GM18867 (cell line): ENCODE data around the gene LRRC8E.
"Not testable (repeated sequence)": the region's sequence is repeated elsewhere in the genome, so short reads cannot be mapped to it uniquely, and the experiment has no call there.

Experiments used
- ATAC-seq: cut with Tn5 transposase; IDR thresholded peaks from one replicate; pipeline ENCODE4 v1.9.1; 2021; ENCODE audit warnings: mild to moderate bottlenecking, moderate library complexity; ENCODE audit not compliant: unreplicated experiment

LRRC8E gene

DNA sequence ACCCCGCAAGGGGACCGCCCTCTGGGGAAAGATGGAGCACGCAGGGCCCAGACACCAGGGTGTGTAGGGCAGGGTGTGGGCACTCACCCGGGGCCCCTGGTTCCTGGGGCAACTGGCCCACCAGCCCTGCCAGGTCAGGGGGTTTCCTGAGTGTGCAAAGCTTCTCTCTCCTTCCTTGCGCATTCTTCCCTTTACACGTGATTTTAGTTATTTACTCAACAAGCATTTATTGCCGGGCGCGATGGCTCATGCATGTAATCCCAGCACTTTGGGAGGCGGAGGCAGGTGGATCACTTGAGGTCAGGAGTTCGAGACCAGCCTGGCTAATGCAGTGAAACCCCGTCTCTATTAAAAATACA lies 34.6 kb upstream of the LRRC8E start:
- no peak for ATAC-seq

DNA sequence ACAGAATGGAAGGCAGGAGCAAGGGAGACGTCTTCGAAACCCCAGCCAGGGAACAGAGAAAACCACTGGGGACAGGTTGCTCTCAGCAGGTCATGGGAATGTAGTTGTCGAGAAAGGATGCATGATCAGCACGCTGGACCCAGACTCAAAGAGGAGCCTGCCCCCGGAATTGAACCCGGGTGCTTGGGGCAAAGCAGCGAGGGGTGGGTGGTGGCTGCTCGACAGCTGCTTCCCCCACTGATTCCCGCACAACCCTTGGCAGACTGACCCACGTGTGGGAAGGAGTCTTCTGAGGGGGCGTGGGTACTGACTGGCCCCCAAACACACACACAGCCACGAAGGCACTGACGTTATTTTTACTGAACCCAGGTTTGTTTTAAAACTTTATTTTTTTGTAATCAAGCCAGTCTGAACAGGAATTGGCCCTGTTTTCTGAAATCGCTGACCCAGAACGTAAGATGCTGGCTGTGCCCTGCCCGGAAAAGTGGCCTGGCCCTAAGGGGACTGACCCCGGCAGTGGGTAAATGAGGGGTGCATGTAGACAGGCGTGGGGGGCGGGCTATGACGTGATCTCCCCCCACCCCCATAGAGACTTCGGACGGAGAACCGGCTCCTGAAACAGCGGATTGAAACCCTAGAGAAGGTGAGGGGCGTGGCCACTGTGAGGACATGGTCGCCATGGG lies 32.7 kb upstream of the LRRC8E start:
- ATAC-seq, result no peak

DNA sequence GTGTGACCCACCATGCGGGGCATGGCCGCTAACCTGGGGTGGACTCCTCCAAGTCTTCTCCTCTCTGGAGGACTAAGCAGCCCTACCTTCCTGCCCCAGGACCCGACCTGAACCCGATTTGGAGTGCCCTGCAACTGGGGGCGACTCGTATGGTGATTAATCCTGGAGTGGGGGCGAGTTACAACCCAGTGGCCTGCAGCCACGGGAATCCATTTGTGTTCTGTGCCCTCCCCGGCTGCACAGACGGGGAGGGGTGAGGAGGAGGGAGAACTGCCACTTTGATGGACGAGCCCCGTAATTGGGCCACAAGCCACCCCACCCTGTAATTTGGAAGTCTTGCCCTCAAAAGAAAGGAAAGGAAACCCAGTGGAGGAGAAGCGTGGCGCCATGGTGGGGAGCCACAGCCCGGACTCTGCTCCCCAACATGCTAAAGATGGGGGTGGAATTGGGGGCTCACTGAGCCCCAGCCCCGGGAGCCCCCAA lies 32.2 kb upstream of the LRRC8E start:
- no peak for ATAC-seq

DNA sequence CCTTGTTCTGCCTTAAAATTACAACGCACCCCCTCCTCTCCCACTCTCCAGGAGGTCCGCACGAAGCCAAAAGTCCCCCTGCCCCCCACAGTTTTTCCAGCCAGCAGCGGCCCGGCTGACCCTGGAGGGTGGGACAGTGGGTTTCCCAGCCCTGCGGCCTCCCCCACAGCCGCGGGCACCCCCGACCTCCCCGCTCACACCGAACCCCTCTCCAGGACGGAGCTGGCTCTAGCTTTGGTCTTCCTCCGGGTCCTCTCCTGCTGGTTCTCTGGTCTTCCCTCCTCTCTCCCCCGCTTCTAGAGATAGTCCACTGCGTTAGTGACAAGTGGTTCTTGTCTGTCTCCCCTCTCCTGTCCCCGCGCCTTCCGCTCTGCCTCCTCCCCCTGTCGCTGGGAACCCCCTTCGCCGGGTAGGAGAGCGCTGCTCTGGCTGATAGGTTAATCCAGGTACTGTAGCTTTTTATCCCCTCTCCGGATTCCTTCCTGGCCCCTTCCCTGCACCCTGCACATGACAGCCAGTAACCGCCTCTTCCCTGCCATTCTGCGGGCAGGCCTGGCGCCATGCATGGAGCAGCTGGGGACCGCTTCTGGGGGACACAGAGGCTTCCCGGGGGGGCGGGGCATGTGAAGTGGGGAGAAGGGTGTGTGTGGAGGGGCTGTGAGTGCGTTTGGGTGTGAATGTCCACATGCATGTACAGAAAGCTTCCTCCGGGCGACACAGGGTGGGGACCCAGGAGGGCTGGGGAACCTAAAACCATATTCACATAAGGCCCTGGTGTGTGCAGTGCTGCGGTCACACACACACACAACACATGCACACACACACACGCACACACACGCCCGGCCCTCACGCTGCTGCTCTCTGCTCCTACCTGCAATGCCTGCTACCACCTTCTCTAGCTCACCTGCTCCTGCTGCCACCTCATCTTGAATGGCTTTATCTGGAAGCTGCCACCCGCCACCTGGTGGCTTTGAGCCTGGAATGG lies 31.3 kb upstream of the LRRC8E start:
- ATAC-seq, result no peak

DNA sequence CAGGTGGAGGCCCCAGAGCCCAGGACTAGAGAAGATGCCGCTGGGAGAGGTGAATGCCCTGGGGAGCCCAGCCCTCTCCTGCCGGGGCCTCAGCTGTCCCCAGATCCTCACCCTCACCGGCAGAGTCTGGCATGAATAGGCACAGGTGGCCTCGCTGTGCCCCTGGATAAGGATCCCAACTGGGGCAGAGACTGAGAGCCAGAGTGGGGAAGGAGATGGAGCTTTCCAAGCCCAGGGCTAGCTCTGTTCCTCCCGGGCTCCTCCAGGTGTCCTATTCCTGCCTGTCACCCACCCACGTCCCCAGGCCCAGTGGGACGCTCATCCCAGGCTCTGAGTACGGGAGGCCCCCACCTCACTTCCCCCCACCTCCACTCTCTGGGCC lies 30.6 kb upstream of the LRRC8E start:
- no peak for ATAC-seq

DNA sequence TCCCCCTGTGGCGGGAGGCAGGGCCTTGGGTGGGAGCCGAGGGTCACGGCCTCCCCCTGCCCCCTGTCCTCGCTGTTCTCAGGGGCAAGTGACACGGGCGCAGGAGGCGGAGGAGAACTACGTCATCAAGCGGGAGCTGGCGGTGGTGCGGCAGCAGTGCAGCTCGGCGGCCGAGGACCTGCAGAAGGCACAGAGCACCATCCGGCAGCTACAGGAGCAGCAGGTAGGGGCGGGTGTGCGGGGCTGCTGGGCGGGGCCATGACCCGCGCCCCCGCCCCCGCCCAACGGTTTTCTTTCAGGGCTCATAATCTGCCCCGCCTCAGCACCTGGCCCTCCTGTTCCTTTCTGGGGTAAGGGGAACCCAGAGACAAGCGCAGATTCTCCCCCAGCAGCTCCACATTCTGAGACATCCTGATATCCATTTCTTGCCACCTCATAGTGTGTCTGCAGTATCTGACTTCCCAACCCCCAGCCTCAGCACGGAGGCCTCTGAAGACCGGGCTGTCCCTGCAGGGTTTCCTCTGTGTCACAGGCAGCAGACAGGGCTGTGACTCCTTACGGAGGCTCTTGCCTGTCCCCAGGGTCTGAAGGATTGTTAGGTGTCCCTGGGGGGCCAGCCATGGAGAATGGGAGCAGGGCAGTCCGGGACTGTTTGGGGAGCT lies 30.1 kb upstream of the LRRC8E start:
- no peak for ATAC-seq

DNA sequence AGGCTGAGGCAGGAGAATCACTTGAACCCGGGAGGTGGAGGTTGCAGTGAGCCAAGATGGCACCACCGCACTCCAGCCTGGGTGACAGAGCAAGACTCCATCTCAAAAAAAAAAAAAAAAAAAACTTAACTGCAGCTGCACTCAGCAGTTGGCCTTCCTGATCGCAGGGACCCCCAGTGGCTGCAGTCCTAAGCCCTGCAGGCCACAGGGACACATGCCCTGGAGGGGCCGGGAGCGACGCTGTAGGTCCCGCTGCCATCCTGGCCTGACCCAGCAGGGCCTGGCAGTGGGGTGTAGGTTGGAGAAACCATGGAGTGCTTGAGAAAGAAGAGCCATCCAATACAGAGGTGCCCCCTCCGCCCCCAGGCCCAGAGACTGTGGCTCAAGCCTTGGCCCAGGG lies 29.2 kb upstream of the LRRC8E start:
- not testable (repeated sequence) for ATAC-seq

DNA sequence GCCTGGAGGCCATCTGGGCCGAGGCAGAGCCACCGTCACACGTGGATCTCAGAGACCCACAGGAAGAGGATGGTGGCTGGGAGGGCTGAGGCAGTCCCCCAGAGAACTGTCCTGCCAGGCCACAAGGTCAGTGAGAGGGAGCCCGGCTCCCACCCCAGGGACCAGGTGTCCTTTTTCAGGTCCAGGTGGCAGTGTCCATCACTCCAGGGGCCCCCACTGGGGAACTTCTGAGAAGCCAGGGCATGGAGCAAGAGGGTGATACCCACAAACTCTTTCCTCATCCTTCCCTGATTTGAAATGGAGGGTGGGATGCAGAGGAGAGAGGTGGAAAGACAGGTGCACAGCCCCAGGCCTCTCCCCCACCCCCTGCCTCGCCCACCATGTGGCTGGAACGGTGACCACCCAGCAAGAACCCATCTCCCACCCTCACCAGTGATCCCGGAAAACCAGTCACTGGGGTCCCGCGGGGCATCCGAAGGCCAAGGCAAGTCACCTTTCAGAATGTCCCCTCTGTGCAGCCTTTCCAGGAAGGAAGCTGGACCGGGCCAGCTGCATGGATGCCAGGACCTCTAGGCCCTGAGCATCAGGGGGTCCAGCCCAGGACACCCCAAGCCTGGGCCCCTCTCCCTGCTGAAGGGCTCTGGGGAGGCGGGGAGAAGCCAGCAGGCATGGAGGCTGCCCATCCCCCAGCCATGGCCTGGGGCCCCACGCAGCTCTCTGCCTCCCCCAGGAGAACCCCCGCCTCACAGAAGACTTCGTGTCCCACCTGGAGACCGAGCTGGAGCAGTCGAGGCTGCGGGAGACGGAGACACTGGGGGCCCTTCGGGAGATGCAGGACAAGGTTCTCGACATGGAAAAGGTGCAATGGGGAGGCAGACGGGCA lies 28.2 kb upstream of the LRRC8E start:
- no peak for ATAC-seq

DNA sequence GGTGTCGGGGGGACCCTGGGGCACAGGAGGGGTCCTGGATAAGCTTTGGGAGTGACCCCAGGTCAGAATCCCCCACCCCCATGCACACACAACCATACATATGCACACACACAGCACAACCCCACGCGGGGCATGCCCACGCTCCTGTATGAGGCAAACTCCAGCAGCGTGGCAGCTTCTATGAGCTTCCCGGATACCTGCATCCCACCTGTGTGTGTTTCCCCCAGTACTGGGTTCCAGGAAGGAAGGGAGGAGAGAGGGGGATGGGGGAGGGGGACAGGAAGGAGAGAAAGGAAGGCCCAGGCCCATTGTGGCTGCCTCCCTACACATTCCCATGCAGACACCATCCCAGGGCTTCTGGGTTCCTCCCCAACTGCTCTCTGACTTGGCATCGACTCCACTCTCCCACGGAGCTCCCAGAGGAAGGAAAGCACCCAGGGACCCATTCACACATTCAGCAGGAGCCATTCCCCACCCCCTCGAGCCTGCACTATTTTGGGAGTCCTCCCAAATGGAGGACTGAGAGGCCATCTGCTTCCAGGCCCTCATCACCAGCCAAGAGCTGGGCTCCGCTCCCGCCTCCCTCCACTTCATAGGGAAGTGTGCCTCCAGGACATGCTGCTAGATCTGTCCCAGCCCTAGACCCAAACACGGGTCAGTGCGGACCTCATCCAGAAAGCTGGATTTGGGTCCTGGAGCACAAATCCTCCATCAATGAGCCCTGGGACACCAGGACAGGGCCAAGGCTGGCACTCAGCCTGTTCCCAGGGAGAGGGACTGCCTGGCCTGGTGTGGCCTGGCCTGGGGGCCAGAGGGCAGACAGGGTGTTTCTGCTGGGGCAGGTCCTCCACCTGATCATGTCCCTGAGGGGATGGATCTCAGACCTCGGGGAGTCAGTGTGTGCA lies 27.3 kb upstream of the LRRC8E start:
- no peak for ATAC-seq

DNA sequence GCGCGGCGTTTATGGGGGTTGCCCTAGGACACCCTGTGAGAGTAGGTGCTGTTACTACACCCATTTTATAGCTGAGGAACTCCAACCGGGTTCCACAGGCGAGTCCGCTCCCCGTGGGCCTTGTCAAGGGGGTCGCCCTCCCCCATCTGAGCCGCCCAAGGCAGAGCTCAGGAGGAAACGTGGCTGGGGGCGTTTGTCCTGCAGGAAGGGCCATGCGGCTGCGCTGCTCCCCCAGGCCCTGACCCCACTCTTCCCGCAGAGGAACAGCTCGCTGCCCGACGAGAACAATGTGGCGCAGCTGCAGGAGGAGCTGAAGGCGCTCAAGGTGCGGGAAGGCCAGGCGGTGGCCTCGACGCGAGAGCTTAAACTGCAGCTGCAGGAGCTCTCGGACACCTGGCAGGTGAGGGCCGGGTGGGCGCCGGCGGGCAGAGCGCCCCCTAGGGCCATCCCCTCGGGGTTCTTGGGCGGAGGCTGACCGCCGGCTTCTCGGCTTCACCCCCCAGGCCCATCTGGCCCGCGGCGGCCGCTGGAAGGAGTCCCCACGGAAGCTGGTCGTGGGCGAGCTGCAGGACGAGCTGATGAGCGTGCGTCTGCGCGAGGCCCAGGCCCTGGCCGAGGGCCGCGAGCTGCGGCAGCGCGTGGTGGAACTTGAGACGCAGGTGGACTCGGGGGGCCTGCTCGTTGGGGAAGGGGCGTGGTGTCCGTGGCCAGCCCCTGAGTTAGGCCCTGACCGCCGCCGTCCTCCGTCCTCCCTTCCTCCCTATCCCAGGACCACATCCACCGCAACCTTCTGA lies 26.5 kb upstream of the LRRC8E start:
- ATAC-seq, result no peak

DNA sequence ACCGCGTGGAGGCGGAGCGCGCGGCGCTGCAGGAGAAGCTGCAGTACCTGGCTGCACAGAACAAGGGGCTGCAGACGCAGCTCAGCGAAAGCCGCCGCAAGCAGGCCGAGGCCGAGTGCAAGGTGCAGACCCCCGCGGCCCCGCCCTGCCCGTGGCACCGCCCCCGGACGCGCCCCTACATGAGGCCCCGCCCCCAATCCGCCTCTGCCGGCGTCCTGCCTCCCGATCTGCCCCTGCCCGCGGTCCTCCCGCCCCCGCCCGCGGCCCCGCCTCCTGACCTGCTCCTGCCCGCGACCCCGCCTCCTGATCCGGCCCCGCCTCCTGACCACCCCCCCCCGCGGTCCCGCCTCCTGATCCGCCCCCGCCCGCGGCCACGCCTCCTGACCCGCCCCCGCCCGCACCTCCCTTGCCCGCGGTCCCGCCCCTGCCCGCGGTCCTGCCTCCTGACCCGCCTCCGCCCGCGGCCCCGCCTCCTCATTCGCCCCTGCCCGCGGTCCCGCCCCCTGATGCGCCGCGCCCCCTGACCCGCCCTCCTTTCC lies 25.8 kb upstream of the LRRC8E start:
- no peak for ATAC-seq

DNA sequence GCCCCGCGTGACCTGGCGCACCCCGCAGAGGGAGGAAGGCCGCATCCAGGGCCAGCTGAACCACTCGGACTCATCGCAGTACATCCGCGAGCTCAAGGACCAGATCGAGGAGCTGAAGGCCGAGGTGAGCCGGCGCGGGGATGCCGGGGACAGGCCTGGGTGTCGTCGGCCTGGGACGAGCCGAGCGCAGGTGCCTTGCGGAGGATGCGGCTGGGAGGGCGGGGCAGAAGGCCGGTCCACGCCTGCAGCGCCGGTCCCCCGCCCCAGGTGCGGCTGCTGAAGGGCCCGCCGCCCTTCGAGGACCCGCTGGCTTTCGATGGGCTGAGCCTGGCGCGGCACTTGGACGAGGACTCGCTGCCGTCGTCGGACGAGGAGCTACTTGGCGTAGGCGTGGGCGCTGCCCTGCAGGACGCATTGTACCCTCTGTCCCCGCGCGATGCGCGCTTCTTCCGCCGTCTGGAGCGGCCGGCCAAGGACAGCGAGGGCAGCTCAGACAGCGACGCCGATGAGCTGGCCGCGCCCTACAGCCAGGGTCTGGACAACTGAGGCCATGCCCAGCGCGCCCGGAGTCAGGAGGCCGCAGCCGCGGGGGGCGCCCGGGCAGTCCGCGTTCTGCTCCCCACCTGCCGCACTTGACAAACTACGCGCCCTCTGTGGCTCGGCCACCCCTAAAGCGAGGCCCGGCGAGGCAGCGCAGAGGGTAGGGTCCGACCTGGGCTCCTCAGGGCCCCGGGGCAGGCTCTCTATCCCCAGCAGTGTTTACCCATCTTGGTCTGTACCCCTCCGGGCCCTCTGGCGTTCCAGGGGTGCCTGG lies 24.9 kb upstream of the LRRC8E start:
- no peak for ATAC-seq

DNA sequence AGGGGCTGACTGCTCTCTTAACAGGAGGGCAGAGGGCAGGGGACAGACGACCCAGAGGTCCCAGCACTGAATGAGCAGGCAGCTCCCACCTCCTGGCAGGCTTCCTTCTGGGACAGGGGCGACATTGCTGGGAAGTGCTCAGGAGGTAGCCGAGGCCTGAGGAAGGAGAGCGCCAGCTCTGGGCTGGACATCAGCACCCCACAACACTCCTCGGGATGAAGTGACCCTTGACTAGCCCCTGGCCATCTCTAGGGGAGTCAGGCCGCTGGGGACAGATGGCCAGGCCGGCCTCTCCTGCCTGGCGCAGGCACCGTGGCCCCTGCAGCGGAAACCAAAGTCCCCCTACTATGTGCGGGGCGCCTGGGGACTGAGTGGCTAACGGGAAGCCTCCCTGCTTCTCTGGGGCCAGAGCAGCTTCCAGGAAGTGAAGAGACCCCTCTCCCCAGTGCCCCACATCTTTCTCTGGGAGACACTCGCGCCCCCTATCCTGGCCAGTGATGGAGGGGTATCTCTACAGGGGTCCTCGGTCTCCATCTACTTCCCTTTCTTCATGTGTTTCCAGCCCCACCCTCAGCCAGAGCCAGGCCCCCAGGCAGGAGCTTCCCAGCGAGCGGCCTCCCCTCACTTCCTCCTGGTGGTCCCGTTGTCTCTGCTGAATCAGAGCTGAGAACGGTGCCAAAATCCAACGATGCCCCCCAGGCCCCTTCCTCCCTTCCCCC lies 24.2 kb upstream of the LRRC8E start:
- ATAC-seq, result no peak

DNA sequence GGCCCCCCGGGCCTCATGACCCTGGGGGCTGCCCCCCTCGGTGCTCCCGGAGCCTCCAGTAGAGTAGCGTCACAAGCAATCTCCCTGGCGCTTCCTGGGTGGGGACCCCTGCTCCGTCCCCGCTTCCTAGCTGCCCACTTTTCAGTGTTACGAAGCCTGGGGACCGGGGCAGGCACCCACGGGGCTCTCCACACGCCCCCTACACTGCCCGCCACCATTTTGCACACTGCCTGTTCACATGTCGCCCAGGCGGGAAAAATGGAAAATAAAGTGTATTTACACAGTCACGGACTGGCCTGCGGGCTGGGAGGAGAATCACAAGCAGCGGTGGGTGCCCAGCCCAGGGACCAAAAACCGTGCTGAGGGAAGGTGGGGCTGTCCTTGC lies 23.6 kb upstream of the LRRC8E start:
- no peak for ATAC-seq

DNA sequence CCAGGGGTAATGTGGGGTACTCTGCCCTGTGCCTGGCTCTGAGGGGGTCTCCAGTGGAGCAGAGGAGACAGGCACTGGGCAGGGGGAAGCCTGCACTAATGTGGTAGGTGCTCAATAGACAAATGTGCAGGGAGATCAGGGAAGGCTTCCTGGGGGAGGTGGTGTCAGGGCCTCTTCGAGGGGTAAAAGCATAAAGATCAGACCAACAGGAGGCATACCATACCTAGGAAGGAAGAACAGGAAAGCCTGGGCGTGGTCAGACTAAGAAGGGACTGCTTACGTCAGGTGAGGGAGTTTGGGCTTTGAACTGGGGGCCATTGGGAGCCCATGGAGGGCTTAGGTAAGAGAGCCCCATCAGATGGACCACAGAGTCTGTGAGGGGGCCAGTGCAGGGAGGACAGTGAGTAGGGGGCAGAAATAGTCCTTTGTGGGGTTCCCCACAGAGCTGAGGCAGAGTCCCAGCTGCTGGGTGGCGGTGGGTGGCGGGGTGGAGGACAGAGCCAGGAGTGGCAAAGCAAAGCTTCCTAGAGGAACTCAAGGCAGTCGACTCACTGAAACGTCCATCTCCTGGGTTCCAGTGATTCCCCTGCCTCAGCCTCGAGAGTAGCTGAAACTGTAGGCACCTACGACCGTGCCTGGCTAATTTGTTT lies 22.9 kb upstream of the LRRC8E start:
- ATAC-seq, result no peak

DNA sequence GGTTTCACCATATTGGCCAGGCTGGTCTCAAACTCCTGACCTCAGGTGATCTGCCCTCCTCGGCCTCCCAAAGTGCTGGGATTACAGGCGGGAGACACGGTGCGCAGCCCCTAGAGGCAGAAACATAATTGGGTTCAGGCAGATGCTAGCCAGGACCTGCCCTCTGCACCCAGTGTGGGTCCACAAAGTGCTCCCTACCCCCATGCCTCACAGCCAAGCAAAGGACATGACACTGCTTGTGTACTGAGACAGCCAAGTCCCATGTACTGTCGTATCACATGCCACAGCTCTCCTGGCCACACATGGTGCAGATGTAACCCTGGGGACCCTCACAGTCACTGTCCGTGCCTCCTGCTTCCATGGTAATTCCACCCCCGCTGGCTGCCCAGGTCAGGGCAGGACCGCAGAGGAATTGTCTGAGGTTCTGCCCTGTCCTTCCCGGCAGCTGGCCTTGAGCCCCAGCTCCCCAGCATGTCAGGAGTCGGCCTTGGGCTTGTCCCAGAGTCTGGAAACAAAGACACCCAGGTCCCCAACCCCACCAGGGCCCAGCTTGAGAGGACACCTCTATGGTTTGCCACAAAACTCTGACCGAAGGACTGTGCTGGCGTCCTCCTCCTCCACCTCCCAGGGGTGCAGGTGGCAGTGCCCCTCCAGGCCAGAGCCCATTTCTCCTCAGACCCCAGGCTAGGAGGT lies 21.8 kb upstream of the LRRC8E start:
- ATAC-seq, result no peak
